Smooth muscle cell (in vitro differentiated cells): ENCODE results near the gene AIP. TPM values are rescaled to one million over a fixed set of nuclear protein-coding genes. Genes with fewer than 3 reads are reported as not detected.

ENCODE experiments used
- DNase-seq: peaks from one replicate; lab custom pipeline; 2025; ENCODE audit not compliant: unreplicated experiment; lab: John Stamatoyannopoulos, UW
- H2AFZ ChIP-seq: fragments of 200-600 bp; sonication (generic); 2 replicates; pipeline ENCODE4 v1.6.0; 2016; ENCODE audit warnings: antibody characterized with exemption, low read depth, mild to moderate bottlenecking
- H3F3A ChIP-seq: fragments of 200-600 bp; sonication (generic); 2 replicates; pipeline ENCODE4 v1.6.0; 2017; ENCODE audit warnings: antibody characterized with exemption, low read depth
- H3K27ac ChIP-seq: fragments of 200-600 bp; sonication (generic); 2 replicates; pipeline ENCODE4 v1.5.1; 2016; ENCODE audit warnings: low read depth, mild to moderate bottlenecking
- H3K27me3 ChIP-seq: fragments of 200-600 bp; sonication (generic); 2 replicates; pipeline ENCODE4 v1.6.1; 2016; ENCODE audit warnings: low read depth, mild to moderate bottlenecking
- H3K36me3 ChIP-seq: fragments of 200-600 bp; sonication (generic); 2 replicates; pipeline ENCODE4 v1.5.1; 2016; ENCODE audit warnings: low read depth
- H3K4me1 ChIP-seq: fragments of 200-600 bp; sonication (generic); 2 replicates; pipeline ENCODE4 v1.5.1; 2016; ENCODE audit warnings: low read depth
- H3K4me2 ChIP-seq: fragments of 200-600 bp; sonication (generic); 2 replicates; pipeline ENCODE4 v1.6.0; 2016; ENCODE audit warnings: mild to moderate bottlenecking
- H3K4me3 ChIP-seq: fragments of 200-600 bp; sonication (generic); 2 replicates; pipeline ENCODE4 v1.5.1; 2016; ENCODE audit warnings: mild to moderate bottlenecking
- H3K79me2 ChIP-seq: fragments of 200-600 bp; sonication (generic); 2 replicates; pipeline ENCODE4 v1.6.0; 2016; ENCODE audit warnings: low read depth, mild to moderate bottlenecking
- H3K9ac ChIP-seq: fragments of 200-600 bp; sonication (generic); 2 replicates; pipeline ENCODE4 v1.6.0; 2016; ENCODE audit warnings: low read depth
- H3K9me3 ChIP-seq: fragments of 200-600 bp; sonication (generic); replicated peaks from 2 replicates; pipeline ENCODE4 v1.5.1; 2016; ENCODE audit warnings: low read depth
- H4K20me1 ChIP-seq: fragments of 200-600 bp; sonication (generic); 2 replicates; pipeline ENCODE4 v1.6.0; 2016; ENCODE audit warnings: low read depth
- CTCF ChIP-seq: fragments of 200-600 bp; sonication (generic); IDR thresholded peaks from 2 replicates; pipeline ENCODE4 v1.5.1; 2017; ENCODE audit warnings: borderline replicate concordance, mild to moderate bottlenecking, antibody characterized with exemption; ENCODE audit not compliant: insufficient read depth, poor library complexity, severe bottlenecking
- WGBS: methylation state at CpG from one replicate; pipeline ENCODE4 v1.1.7; 2016; ENCODE audit warnings: low lambda C conversion rate; 5-methylcytosine and 5-hydroxymethylcytosine counted together
- polyA plus RNA-seq: library from polyadenylated mRNA; unstranded; fragments of >200 nt; fragmentation: Nextera tagmentation; extraction: Ambion mirVana; gene quantifications from 2 replicates; pipeline ENCODE4 v1.2.1, GENCODE V29; 2016
- total RNA-seq: library from RNA; depleted of rRNA; stranded (reverse); fragments of >200 nt; gene quantifications from 2 replicates; pipeline ENCODE4 v1.2.3, GENCODE V29; 2014

AIP gene
- total and polyA plus RNA-seq, 2 experiments from 2014 or later, result 36.8 to 61.5 TPM

GRCh38 chr11:67499808-67500483 lies 17.1 kb downstream of the AIP start:
- no peaks in the 10 kb centered on the region for H3K9me3 ChIP-seq
- H3K9ac ChIP-seq, result no peak overlapping the region
- H3K27ac ChIP-seq, result no peak overlapping the region
- no peaks in the 10 kb centered on the region for H3F3A ChIP-seq
- H2AFZ ChIP-seq, result no peak overlapping the region
- no peaks in the 10 kb centered on the region for H3K27me3 ChIP-seq
- no peaks in the 10 kb centered on the region for H3K36me3 ChIP-seq
- H3K4me2 ChIP-seq, result no peak overlapping the region
- peaks cover 14% of the 10 kb centered on the region for H3K79me2 ChIP-seq
- DNase-seq, result no peak
- WGBS, result over 99% methylated on average over 21 of the region's 26 CpGs
- no peak overlapping the region for H3K4me3 ChIP-seq
- TF ChIP-seq CTCF, result no peak
- peaks cover 18% of the 10 kb centered on the region for H4K20me1 ChIP-seq
- H3K4me1 ChIP-seq, result peaks cover 10% of the 10 kb centered on the region

GRCh38 chr11:67500484-67500821 lies 17.6 kb downstream of the AIP start:
- WGBS, result 100% methylated on average over 1 of the region's 1 CpG
- peaks cover 14% of the 10 kb centered on the region for H3K79me2 ChIP-seq
- no peak overlapping the region for H2AFZ ChIP-seq
- H4K20me1 ChIP-seq, result peaks cover 18% of the 10 kb centered on the region
- peaks cover 12% of the 10 kb centered on the region for H3K4me1 ChIP-seq
- no peak for DNase-seq
- H3K4me2 ChIP-seq, result no peak overlapping the region
- no peak overlapping the region for H3K9ac ChIP-seq
- H3K4me3 ChIP-seq, result no peak overlapping the region
- H3K27me3 ChIP-seq, result no peaks in the 10 kb centered on the region
- no peak for TF ChIP-seq CTCF
- no peaks in the 10 kb centered on the region for H3F3A ChIP-seq
- no peak overlapping the region for H3K27ac ChIP-seq
- no peaks in the 10 kb centered on the region for H3K9me3 ChIP-seq
- H3K36me3 ChIP-seq, result no peaks in the 10 kb centered on the region

- peaks cover 16% of the 10 kb centered on the region for H3K4me1 ChIP-seq
- no peak overlapping the region for H3K27ac ChIP-seq
- no peak overlapping the region for H2AFZ ChIP-seq
- H4K20me1 ChIP-seq, result peaks cover 18% of the 10 kb centered on the region
- no peak overlapping the region for H3K4me2 ChIP-seq
- TF ChIP-seq CTCF, result no peak
- no peak for DNase-seq
- H3K9ac ChIP-seq, result no peak overlapping the region
- H3K27me3 ChIP-seq, result no peaks in the 10 kb centered on the region
- H3K4me3 ChIP-seq, result no peak overlapping the region
- peaks cover 14% of the 10 kb centered on the region for H3K79me2 ChIP-seq
- no peaks in the 10 kb centered on the region for H3K9me3 ChIP-seq
- H3F3A ChIP-seq, result no peaks in the 10 kb centered on the region
- no peaks in the 10 kb centered on the region for H3K36me3 ChIP-seq
- WGBS, result 97% methylated on average over 9 of the region's 9 CpGs
These were observed 18.2 kb downstream of the AIP start for GRCh38 chr11:67500831-67501715.

GRCh38 chr11:67501854-67502253 lies 19.0 kb downstream of the AIP start:
- WGBS, result over 99% methylated on average over 18 of the region's 18 CpGs
- no peaks in the 10 kb centered on the region for H3K27me3 ChIP-seq

More at GRCh38 chr11:67501854-67502253, 19.0 kb downstream of the AIP start:
- Histone ChIP-seq H3F3A (peaks cover 4% of the 10 kb centered on the region), H3K27ac (no peak overlapping the region), H3K4me1 (peaks cover 16% of the 10 kb centered on the region), H3K4me2 (no peak overlapping the region), H3K79me2 (peaks cover 14% of the 10 kb centered on the region), H3K4me3 (no peak overlapping the region), H3K9ac (no peak overlapping the region), H4K20me1 (peaks cover 18% of the 10 kb centered on the region), H3K36me3 (no peaks in the 10 kb centered on the region), H2AFZ (no peak overlapping the region), H3K9me3 (no peaks in the 10 kb centered on the region)
- TF ChIP-seq CTCF, result no peak
- no peak for DNase-seq
